ENCODE measurements around the gene C9orf152.

DNA sequence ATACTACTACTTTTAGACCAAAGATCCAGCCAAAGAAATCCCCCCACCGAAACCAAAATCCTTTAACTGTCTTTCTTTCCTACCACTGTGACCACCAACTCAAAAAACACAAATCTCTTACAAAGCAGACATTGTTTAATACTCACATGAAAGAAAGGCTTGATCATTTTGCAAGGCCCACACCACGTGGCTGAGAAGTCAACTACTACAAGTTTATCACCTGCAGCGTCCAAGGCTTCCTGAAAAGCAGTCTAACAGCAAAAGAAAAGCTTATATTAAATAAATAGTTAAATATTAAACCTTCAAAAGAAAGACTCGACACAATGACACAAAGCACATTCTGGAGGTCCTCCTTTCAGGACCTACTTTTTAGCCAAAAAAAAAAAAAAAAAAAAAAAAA lies 43.3 kb upstream of the C9orf152 start:
- TF ChIP-seq ZNF263 (CRISPR knock-in tag; IDR thresholded peaks at IDR 0.05): no peak
- TF ChIP-seq, protein P1, sequence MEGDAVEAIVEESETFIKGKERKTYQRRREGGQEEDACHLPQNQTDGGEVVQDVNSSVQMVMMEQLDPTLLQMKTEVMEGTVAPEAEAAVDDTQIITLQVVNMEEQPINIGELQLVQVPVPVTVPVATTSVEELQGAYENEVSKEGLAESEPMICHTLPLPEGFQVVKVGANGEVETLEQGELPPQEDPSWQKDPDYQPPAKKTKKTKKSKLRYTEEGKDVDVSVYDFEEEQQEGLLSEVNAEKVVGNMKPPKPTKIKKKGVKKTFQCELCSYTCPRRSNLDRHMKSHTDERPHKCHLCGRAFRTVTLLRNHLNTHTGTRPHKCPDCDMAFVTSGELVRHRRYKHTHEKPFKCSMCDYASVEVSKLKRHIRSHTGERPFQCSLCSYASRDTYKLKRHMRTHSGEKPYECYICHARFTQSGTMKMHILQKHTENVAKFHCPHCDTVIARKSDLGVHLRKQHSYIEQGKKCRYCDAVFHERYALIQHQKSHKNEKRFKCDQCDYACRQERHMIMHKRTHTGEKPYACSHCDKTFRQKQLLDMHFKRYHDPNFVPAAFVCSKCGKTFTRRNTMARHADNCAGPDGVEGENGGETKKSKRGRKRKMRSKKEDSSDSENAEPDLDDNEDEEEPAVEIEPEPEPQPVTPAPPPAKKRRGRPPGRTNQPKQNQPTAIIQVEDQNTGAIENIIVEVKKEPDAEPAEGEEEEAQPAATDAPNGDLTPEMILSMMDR (CRISPR knock-in tag; IDR thresholded peaks at IDR 0.05): no peak
- no peak for TF ChIP-seq GTF2F1 (IDR thresholded peaks at IDR 0.05; ENCODE audit: low read length)
- TF ChIP-seq, protein P2, sequence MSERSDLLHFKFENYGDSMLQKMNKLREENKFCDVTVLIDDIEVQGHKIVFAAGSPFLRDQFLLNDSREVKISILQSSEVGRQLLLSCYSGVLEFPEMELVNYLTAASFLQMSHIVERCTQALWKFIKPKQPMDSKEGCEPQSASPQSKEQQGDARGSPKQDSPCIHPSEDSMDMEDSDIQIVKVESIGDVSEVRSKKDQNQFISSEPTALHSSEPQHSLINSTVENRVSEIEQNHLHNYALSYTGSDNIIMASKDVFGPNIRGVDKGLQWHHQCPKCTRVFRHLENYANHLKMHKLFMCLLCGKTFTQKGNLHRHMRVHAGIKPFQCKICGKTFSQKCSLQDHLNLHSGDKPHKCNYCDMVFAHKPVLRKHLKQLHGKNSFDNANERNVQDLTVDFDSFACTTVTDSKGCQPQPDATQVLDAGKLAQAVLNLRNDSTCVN (CRISPR knock-in tag; IDR thresholded peaks at IDR 0.05; ENCODE audit: borderline replicate concordance): no peak
- no peak for TF ChIP-seq TRIM24 (CRISPR knock-in tag; IDR thresholded peaks at IDR 0.05)
- no peak for TF ChIP-seq ZNF790 (CRISPR knock-in tag; IDR thresholded peaks at IDR 0.05; ENCODE audit: borderline replicate concordance)
- no peak for TF ChIP-seq SETDB1 (CRISPR knock-in tag; IDR thresholded peaks at IDR 0.05; ENCODE audit: borderline replicate concordance)
- TF ChIP-seq KLF6 (CRISPR knock-in tag; IDR thresholded peaks at IDR 0.05): no peak
- TF ChIP-seq, protein P3, sequence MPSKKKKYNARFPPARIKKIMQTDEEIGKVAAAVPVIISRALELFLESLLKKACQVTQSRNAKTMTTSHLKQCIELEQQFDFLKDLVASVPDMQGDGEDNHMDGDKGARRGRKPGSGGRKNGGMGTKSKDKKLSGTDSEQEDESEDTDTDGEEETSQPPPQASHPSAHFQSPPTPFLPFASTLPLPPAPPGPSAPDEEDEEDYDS (CRISPR knock-in tag; IDR thresholded peaks at IDR 0.05): no peak
- no peak for TF ChIP-seq TCF7L2 (IDR thresholded peaks at IDR 0.05; ENCODE audit: low read depth, low read length)
- TF ChIP-seq, protein P4, sequence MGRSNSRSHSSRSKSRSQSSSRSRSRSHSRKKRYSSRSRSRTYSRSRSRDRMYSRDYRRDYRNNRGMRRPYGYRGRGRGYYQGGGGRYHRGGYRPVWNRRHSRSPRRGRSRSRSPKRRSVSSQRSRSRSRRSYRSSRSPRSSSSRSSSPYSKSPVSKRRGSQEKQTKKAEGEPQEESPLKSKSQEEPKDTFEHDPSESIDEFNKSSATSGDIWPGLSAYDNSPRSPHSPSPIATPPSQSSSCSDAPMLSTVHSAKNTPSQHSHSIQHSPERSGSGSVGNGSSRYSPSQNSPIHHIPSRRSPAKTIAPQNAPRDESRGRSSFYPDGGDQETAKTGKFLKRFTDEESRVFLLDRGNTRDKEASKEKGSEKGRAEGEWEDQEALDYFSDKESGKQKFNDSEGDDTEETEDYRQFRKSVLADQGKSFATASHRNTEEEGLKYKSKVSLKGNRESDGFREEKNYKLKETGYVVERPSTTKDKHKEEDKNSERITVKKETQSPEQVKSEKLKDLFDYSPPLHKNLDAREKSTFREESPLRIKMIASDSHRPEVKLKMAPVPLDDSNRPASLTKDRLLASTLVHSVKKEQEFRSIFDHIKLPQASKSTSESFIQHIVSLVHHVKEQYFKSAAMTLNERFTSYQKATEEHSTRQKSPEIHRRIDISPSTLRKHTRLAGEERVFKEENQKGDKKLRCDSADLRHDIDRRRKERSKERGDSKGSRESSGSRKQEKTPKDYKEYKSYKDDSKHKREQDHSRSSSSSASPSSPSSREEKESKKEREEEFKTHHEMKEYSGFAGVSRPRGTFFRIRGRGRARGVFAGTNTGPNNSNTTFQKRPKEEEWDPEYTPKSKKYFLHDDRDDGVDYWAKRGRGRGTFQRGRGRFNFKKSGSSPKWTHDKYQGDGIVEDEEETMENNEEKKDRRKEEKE (IDR thresholded peaks at IDR 0.05): no peak
- TF ChIP-seq POLR2AphosphoS5 (IDR thresholded peaks at IDR 0.05; ENCODE audit: low read depth, low read length): no peak
- TF ChIP-seq, protein P5, sequence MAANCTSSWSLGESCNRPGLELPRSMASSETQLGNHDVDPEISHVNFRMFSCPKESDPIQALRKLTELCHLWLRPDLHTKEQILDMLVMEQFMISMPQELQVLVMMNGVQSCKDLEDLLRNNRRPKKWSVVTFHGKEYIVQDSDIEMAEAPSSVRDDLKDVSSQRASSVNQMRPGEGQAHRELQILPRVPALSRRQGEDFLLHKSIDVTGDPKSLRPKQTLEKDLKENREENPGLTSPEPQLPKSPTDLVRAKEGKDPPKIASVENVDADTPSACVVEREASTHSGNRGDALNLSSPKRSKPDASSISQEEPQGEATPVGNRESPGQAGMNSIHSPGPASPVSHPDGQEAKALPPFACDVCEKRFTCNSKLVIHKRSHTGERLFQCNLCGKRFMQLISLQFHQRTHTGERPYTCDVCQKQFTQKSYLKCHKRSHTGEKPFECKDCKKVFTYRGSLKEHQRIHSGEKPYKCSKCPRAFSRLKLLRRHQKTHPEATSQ (CRISPR knock-in tag; IDR thresholded peaks at IDR 0.05; ENCODE audit: borderline replicate concordance): no peak

Measured in HepG2 (cell line).